CD4-positive, alpha-beta T cell (primary cell): ENCODE data around the gene TEX52. TPM values are rescaled to one million over a fixed set of nuclear protein-coding genes. Genes with fewer than 3 reads are reported as not detected.

Source experiments
- ATAC-seq: fragments of 200-7000 bp; cut with Tn5 transposase; one replicate; pipeline ENCODE4 v1.10.0; 2022; ENCODE audit warnings: mild to moderate bottlenecking; ENCODE audit not compliant: poor library complexity
- CTCF ChIA-PET: fragments of 350-600 bp; sonication (Branson Sonifier 250); formaldehyde crosslinking; loops from one replicate; lab custom pipeline; 2021; ENCODE audit warnings: antibody characterized with exemption, inconsistent platforms; lab: Charles Lee
- POLR2A ChIA-PET: fragments of 350-600 bp; sonication (Branson Sonifier 250); formaldehyde crosslinking; loops from one replicate; lab custom pipeline; 2021; ENCODE audit warnings: antibody characterized with exemption, inconsistent platforms; lab: Charles Lee
- DNase-seq, 14 experiments: peaks; one replicate each; pipeline ENCODE4 v3.0.0-alpha.2; 2013 to 2020; ENCODE audit warnings: mixed read lengths in 2 of 14
- H3K27ac ChIP-seq, 2 donors: one replicate each; pipeline versions ENCODE4 v1.5.1 to v1.7.0; 2013; ENCODE audit warnings: low read length in 2 of 2, low read depth in 1 of 2, mild to moderate bottlenecking in 1 of 2
- H3K27me3 ChIP-seq, 2 experiments: 1 replicate in 1 of 2; 2 replicates in 1 of 2; pipeline versions ENCODE4 v1.6.1 to v1.7.0; 2013; ENCODE audit warnings: low read length in 2 of 2, control low read depth in 1 of 2, mild to moderate bottlenecking in 1 of 2, moderate library complexity in 1 of 2; ENCODE audit not compliant: insufficient read depth in 2 of 2, control insufficient read depth in 1 of 2
- H3K36me3 ChIP-seq: one replicate; pipeline ENCODE4 v1.6.1; 2013; ENCODE audit warnings: low read length, control low read depth; ENCODE audit not compliant: insufficient read depth
- H3K4me1 ChIP-seq: one replicate; pipeline ENCODE4 v1.6.1; 2013; ENCODE audit warnings: low read length, control low read depth; ENCODE audit not compliant: insufficient read depth
- H3K4me3 ChIP-seq: one replicate; pipeline ENCODE4 v1.5.1; 2013; ENCODE audit warnings: mild to moderate bottlenecking, low read length, moderate library complexity
- H3K9me3 ChIP-seq, 2 experiments: 1 replicate in 1 of 2; 2 replicates in 1 of 2; pipeline versions ENCODE4 v1.6.1 to v1.7.0; 2013; ENCODE audit warnings: low read length in 2 of 2, mild to moderate bottlenecking in 2 of 2, control low read depth in 1 of 2, moderate library complexity in 1 of 2; ENCODE audit not compliant: control insufficient read depth in 1 of 2, insufficient read depth in 1 of 2
- H3K27ac Mint-ChIP-seq: one replicate; pipeline ENCODE4 v1.8.0; 2020; ENCODE audit warnings: mixed read lengths
- H3K27me3 Mint-ChIP-seq: one replicate; pipeline ENCODE4 v1.8.0; 2021; ENCODE audit warnings: mixed read lengths
- H3K36me3 Mint-ChIP-seq: one replicate; pipeline ENCODE4 v1.8.0; 2021; ENCODE audit warnings: low read depth, mixed read lengths
- H3K4me1 Mint-ChIP-seq: one replicate; pipeline ENCODE4 v1.8.0; 2021; ENCODE audit warnings: low read depth, mixed read lengths
- H3K4me3 Mint-ChIP-seq: one replicate; pipeline ENCODE4 v1.8.0; 2020; ENCODE audit warnings: mild to moderate bottlenecking, mixed read lengths
- H3K9me3 Mint-ChIP-seq: one replicate; pipeline ENCODE4 v1.8.0; 2020; ENCODE audit warnings: mixed read lengths
- intact Hi-C, 2 experiments: fragments of 100-400 bp; cut with DNase I in 1 of 2; cut with micrococcal nuclease in 1 of 2; formaldehyde crosslinking; loops; one replicate each; pipeline versions ENCODE4 v1.15.1 to v1.9.0; 2023 to 2025; cut with DNase I, micrococcal nuclease
- total RNA-seq, 174 experiments: library from RNA in 2 of 174; stranded (reverse) in 2 of 174; gene quantifications; one replicate each; pipeline ENCODE4 v1.2.3 and lab custom pipeline; 2021 to 2026
- TF ChIP-seq, protein P1 (sequence below): fragments of 200-600 bp; IDR thresholded peaks from one replicate; pipeline ENCODE4 v1.8.0; 2022; ENCODE audit warnings: antibody characterized with exemption, mild to moderate bottlenecking

The TEX52 gene
- total RNA-seq, 2 experiments from 2014 or later, result not detected

DNA sequence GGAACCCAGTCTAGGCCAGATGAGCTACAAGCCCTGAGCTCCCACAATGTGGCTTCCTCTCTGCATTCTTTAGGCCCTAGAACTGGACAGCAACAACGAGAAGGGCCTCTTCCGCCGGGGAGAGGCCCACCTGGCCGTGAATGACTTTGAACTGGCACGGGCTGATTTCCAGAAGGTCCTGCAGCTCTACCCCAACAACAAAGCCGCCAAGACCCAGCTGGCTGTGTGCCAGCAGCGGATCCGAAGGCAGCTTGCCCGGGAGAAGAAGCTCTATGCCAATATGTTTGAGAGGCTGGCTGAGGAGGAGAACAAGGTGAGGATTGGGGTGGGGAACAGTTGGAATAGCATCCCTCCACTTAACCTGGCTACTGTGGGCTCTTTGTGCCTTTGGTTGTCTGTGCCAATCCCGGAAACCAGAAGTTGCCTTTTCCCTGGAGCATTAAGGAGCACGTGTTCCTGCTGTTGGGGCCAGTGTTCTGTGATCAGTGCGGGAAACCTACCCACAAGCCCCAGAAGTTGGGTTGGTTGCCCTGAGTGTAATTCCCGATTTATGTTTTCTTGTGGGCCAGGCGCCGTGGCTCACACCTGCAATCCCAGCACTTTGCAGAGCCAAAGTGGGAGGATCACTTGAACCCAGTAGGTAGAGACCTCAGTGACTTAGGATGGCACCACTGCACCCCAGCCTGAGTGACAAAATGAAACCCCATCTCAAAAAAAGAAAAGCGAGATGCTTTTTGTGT, 55.6 kb downstream of the TEX52 start:
- POLR2A ChIA-PET, result interaction anchor here (1.2 kb wide), 1 partner anchor 12 kb away, joined by 3 read pairs; no protein-coding TSS in a partner anchor
- peaks cover 99% of the 10 kb centered on the region for H3K36me3 Mint-ChIP-seq

DNA sequence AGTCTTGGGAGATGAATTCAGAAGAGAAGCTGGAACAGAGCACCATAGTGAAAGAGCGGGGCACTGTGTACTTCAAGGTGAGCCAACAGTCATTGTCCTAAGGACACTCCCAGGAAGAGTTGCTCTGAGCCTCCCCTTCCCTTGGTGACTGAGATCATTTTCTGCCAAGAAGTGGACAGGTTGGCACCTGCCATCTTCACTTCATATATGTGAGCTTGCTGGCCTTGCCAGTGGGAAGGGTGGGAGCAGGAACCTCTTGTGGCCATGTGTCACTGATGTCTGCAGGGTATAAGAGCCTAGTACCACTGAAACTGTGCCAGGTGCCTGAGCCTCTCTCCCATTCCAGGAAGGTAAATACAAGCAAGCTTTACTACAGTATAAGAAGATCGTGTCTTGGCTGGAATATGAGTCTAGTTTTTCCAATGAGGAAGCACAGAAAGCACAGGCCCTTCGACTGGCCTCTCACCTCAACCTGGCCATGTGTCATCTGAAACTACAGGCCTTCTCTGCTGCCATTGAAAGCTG, 56.7 kb downstream of the TEX52 start:
- Mint-ChIP-seq H3K36me3 (peaks cover 92% of the 10 kb centered on the region), H3K27me3 (no peaks in the 10 kb centered on the region), H3K9me3 (no peaks in the 10 kb centered on the region), H3K27ac (no peak overlapping the region), H3K4me3 (no peak overlapping the region), H3K4me1 (peaks cover 23% of the 10 kb centered on the region)
- TF ChIP-seq, protein P1, sequence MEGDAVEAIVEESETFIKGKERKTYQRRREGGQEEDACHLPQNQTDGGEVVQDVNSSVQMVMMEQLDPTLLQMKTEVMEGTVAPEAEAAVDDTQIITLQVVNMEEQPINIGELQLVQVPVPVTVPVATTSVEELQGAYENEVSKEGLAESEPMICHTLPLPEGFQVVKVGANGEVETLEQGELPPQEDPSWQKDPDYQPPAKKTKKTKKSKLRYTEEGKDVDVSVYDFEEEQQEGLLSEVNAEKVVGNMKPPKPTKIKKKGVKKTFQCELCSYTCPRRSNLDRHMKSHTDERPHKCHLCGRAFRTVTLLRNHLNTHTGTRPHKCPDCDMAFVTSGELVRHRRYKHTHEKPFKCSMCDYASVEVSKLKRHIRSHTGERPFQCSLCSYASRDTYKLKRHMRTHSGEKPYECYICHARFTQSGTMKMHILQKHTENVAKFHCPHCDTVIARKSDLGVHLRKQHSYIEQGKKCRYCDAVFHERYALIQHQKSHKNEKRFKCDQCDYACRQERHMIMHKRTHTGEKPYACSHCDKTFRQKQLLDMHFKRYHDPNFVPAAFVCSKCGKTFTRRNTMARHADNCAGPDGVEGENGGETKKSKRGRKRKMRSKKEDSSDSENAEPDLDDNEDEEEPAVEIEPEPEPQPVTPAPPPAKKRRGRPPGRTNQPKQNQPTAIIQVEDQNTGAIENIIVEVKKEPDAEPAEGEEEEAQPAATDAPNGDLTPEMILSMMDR, result no peak
- no peak overlapping the region for H3K4me3 ChIP-seq
- no peaks in the 10 kb centered on the region for H3K27me3 ChIP-seq
- peaks cover 73% of the 10 kb centered on the region for H3K36me3 ChIP-seq
- no peak for ATAC-seq
- no peaks in the 10 kb centered on the region for H3K9me3 ChIP-seq
- intact Hi-C loops, result loop anchor here in 1 of 2 experiments (10.0 kb wide), 1 partner anchor 1845 kb away; the partner anchor contains the start of genes AKAP3 and NDUFA9
- CTCF ChIA-PET, result no interaction called here
- H3K27ac ChIP-seq, result no peak overlapping the region
- DNase-seq, result no peak
- peaks cover 18% of the 10 kb centered on the region for H3K4me1 ChIP-seq
- POLR2A ChIA-PET, result interaction anchor here (1.2 to 1.3 kb wide), 2 partner anchors 13 to 77 kb away, joined by 3 read pairs; partner anchors contain the start of genes FOXM1 and RHNO1

More for the DNA sequence above, 55.6 kb downstream of the TEX52 start:
- H3K27ac Mint-ChIP-seq, result no peak overlapping the region
- ATAC-seq (no peak), DNase-seq (no peak)
- H3K27me3 Mint-ChIP-seq, result no peaks in the 10 kb centered on the region
- CTCF ChIA-PET, result no interaction called here
- Histone ChIP-seq H3K9me3 (no peaks in the 10 kb centered on the region), H3K27me3 (no peaks in the 10 kb centered on the region), H3K4me1 (peaks cover 13% of the 10 kb centered on the region), H3K27ac (no peak overlapping the region), H3K4me3 (no peak overlapping the region), H3K36me3 (peaks cover 75% of the 10 kb centered on the region)
- H3K4me3 Mint-ChIP-seq, result no peak overlapping the region
- intact Hi-C loops, result loop anchor here in 1 of 2 experiments (10.0 kb wide), 1 partner anchor 1844 kb away; the partner anchor contains the start of genes AKAP3 and NDUFA9
- TF ChIP-seq, protein P1, result no peak
- peaks cover 21% of the 10 kb centered on the region for H3K4me1 Mint-ChIP-seq
- H3K9me3 Mint-ChIP-seq, result no peaks in the 10 kb centered on the region

Other genes with a start within 250 kb of the TEX52 start
- 10 to 100 TPM; 35.7 to 40.3 TPM for gene FKBP4, start 62.1 kb downstream of the TEX52 start, total RNA-seq
- gene ITFG2, start 44.4 kb downstream of the TEX52 start, total RNA-seq, result 10 to 100 TPM; 61.3 to 68.5 TPM
- not detected for gene NRIP2, start 22.0 kb downstream of the TEX52 start, total RNA-seq
- under 1 TPM; 0.59 to 0.80 TPM for gene FOXM1, start 20.1 kb upstream of the TEX52 start, total RNA-seq
- gene RHNO1, start 20.2 kb upstream of the TEX52 start, total RNA-seq, result 10 to 100 TPM; 26.5 to 31.3 TPM
- 1 to 10 TPM; 4.2 to 5.5 TPM for gene TULP3, start 33.9 kb upstream of the TEX52 start, total RNA-seq
- gene TEAD4, start 102.4 kb upstream of the TEX52 start, total RNA-seq, result not detected
- 1 to 10 TPM in 1 of 2 experiments, under 1 TPM in 1; 0.82 to 1.3 TPM for gene TSPAN9, start 220.3 kb upstream of the TEX52 start, total RNA-seq